GM21737 (cell line): ENCODE measurements around the gene PRKAG2.
"Not testable (repeated sequence)": the region's sequence is repeated elsewhere in the genome, so short reads cannot be mapped to it uniquely, and the experiment has no call there.

Experiments
- ATAC-seq: cut with Tn5 transposase; IDR thresholded peaks from one replicate; pipeline ENCODE4 v1.9.1; 2021; ENCODE audit warnings: mild to moderate bottlenecking, moderate library complexity; ENCODE audit not compliant: unreplicated experiment

The PRKAG2 gene

DNA sequence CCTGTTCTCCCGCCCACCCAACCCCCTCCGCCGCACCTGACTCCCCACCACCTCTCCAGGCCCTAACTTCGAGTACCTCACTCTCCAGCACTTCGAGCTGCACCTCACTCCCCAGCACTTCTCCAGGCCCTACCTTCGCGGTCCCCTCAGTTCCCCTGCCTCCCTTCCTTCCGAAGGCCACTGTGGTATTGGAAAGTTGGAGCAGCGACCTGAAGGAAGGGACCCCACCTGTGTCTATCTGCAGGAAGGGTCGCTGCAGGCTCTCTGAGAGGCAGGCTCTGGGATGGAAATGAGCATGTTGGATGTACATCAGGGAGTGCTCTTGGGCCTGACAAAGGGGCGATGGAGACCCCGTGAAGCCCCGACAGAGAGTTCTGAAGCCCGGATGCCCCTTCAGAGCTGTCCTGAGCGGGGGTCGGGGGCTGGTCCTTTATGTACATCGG is 122.2 kb downstream of the PRKAG2 start:
- no peak for ATAC-seq

DNA sequence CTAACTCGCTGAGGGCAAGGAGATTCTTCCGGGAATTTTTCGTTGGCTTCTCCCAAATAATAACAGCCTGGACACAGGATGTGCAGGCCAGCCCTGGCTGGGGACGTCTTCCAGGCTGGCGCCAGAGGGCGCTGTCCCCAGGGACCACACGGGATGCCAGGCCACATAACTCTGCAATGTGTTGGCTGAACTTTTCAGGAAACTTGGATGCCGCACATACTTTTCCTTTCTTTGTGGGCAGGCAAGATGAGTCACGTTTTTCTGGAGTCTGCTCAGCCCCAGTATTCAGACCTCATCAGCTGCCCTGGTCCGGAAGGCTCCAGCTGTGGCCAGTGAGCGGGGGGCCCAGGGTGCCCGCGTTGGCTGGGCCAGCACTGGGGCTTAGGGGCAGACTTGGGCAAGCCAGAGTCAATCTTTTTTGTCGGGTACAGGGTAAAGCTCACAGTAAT is 122.7 kb downstream of the PRKAG2 start:
- ATAC-seq = no peak

DNA sequence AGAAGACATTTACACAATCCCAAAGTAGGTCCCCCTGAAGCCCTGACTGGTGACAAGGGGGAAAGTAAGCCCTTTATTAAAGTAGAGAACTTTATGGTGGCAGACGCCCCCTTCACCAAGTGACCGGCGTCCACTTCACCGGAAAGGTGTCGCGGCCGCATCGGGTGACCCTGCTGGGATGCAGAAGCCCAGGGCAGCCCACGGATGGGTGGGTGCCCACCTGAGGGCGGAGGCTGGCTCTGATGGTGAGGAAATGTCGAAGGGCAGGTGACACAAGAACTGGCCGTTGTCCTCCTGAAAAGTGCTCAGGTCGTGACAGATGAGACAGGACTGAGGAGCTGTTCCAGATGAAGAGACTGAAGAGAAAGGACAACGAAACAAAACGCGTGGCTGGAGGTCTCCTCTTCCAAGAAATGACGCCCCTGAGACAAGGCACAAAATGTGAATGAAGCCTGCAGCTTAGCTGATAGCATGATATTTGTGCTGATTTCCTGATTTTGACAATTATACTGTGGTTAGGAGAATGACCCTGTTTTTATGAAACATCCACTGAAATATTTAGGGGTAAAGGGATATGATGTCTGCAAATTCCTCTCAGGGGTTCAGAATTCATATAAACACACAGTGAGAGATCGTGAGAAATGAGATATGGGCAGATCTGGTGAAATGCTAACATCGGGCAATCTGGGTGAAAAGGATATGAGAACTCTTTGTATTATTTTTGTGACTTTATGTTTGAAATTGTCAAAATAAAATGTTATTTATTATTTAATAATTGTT is 123.9 kb downstream of the PRKAG2 start:
- no peak for ATAC-seq

DNA sequence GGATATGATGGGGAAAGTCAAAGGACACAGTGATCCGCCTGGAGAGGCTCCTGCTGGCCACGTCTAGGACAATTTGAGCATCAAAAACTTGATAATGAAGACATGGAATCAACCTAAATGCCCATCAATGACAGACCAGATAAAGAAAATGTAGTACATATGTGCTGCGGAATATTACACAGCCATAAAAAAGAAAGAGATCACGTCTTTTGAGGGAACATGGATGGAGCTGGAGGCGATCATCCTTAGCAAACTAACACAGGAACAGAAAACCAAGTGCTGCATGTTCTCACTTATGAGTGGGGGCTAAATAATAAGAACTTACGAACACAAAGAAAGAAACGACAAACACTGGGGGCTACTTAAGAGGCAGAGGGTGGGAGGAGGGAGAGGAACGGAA is 124.9 kb downstream of the PRKAG2 start:
- ATAC-seq = no peak

DNA sequence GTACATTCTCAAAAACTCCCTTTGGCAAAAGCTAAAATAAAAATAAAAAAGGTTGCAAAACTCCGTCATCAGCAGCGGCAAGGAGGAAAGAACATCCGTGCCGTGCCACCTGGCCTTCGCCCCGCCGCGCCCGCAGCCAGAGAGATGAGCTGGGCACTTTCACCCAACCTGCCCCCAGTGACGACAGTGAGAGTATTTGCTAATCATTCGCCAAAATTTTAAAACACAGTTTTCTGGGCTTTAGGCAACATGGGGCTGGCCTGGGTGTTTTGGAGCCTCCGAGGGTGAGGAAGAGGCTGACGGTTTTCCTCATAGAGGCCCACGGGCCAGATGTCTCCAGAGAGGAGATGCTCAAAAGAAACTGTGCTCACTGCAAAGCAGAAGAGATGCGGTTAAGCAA is 128.2 kb downstream of the PRKAG2 start:
- no peak for ATAC-seq

DNA sequence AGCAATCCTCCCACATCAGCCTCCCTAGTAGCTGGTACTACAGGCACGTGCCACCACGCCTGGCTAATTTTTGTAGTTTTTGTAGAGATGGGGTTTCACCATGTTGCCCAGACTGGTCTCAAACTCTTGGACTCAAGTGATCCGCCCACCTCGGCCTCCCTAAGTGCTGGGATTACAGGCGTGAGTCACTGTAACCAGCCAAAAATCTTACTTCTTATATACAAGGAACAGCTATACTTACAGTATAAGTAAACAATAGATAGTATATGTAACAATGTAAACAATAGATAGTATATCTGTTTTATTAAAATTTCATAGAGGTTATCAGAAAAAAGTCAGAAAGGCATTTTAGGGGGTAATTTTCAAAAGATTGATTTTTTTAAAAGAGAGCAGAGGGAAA is 128.9 kb downstream of the PRKAG2 start:
- ATAC-seq = not testable (repeated sequence)

DNA sequence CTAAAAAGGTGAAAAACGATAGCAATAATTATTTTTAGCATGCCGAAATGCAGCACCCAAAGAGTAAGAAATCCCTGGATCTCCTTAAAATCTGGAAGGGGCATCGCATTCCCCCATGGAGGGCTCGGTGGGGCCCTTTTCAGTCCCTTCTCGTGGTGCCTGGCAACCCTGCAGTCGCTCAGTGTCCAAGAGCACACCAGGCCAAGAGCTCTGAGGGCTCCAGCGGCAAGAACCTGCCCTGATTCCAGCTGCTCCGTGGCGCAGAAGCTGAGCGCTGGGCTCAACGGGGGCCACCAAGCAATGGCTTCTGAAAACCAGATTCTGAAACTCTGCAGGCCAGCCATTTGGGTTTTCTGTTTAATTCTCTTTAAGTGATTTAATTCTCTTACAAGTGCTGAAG is 131.2 kb downstream of the PRKAG2 start:
- ATAC-seq = no peak

DNA sequence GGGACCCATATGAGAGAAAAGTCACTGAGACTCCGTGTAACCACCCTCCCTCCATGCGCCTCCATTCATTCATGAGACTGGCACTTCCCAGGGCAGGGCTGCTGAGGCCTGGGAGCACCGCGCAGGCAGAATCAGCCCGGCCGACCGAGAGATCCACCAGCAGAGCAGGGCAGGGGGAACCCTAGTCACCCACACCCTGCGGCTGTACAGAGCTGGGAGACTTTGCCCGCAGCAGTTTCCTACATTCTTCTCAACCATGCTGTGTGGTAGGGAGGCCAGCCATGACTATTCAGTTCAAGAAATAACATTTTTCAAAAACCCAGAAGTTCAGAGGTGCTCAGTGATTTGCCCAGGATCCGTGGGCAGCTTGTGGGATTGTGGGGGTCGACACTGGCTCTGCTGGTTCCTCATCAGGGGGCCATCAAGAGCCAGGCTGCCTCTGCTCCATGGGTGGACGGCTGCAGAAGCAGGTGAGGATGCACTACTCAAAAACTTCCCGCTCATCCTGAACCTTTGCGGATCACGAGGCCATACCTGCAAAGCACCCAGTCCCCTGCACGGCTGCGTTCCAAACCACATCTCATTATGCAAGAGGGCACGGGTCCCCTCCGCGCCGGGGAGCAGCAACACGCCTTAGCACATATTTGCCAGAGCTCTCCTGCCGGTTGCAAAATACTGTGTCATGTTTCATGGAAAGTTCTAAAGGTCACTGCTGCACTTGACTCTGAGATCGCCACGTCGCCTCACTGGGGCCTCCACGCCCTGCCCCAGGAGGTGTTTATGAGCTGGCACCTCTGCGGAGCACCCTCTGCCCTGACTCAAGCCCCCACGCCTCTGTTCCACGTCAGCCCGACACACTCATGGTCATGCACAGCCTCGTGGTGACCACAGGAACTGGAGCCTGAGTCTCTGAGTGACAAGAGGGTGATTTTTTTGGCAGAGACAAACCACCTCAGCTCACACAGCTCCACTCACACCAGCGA is 132.0 kb downstream of the PRKAG2 start:
- ATAC-seq = no peak

DNA sequence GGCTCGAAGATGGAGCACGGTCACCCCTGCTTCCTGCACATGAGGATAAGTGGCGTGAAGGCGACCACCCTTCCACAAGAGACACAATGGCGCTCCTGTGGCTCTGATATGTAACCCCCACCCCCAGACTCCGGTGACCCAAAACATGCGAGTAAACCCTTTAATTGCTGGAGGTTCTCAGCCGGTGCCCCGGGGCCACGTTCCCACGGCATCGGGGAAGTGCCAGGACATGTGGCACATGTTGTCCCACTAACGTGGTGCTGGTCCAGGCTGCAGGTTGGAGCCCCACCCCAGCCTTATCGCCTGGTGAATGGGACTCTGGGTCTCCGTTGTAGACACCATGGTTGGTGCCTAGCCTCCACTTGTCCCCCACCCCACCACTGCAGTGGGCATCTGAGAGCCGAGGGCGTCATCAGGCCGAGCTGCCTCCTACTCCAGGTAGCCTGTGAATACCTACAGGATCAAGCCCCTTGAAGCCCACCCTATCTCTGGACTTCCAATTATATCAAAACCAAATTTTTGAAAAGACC is 132.8 kb downstream of the PRKAG2 start:
- ATAC-seq = no peak

DNA sequence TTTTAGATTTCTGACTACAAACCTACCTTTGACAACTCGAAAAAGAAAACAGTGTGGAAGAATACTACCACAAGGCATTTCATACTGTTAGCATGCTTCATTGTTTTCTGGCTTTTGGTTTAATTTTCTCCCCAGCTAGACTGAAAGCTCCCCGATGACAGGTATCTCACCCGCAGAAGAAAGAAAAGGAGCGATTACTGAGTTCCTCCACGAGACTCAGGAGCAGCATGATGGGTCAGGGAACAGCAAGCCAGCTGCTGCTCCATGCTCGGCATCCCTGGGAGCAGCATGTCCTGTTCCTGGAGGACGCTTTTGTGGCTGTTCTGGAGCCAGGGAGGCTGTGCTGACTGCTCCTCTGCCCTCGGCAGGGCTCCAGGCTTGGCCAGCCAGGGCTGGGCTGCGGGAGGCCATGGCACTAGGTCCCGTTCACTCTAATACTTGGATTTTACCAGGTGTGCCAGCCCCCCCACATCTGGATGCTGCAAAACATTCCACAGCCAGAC is 133.4 kb downstream of the PRKAG2 start:
- no peak for ATAC-seq

DNA sequence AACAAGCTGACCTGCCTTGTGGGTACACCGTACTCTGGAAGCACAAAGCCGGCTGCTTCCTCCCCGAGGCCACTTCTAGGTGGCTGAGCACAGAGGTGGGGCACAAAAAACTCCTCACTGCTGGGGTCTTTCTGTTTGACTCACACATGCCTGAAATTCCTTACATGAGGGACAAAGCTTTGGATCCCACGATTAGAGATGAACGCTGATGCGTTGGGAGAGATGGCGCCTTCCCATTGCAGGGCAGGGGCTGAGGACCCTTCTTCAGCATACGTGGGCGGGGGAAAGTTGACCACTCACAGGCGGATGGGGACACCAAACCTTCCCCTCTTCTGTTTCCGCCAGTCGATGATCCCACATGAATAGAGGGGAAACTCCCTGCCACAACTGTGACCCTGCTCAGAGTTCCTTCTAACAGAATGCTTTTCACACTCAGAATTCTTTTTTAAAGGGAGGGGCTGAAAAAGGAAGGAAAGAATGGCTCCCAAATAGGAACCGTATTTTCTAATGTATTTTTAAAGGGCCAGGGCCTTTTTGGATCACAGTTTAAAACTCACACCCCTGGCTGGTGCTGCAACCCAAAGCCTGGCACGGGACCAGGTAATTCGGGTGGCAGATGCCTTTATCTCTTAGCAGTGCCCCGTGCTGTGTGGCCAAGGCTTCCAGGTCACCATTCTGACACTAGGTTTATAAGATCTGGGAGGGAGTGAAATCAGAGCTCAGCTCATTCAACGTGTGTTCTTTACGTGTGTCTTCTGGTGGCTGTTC is 134.0 kb downstream of the PRKAG2 start:
- ATAC-seq = no peak

DNA sequence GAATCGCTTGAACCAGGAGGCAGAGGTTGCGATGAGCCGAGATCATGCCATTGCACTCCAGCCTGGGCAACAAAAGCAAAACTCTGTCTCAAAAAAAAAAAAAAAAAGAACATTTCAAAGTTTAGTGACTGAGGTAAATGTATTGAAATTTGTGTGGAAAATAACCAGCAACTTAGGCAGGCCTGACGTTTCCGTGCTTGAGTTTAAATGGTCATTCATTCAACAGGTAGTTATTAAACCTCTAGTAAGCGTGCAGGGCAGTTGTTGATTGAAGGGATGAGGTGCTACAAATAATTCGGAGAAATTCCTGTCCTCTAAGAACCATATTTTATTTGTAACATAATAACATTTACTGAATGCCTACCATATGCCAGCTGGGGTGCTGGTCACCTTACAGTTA is 135.3 kb downstream of the PRKAG2 start:
- ATAC-seq = no peak

DNA sequence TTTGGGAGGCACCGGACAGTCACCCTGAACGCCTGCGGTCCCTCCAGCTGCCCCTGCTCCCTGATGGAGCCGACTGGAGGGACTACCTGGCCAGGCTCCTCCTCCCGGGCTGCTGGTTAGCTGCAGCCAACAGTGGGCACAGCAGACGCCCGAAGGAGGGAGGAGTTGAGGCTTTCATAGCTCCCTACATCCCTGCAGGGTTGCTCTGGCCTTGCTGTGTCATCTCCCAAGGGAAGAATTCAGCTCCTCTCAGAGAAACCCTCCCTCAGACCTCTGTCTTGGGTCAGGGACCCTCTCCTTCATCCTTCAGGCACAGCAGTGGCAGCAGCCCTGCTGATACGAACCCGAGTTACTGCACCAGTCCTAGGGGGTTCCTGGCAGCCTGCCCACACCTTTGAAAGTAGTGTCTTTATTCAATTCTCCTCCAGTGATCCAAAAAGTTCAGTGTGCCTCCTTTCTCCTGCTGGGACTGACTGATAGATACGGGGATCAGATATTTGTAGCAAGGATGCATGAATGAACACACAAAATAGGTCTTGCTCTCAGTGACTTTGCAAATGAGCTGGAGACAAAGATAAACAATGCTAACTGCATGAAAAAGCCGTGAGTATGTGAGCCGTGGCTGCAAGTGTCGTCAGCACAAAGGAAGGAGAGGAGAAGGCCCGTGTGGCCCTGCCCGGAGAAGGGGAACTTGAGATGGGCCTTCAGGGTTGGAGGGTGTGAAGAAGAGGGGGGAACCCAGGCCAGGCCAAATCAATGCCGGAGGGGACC is 136.6 kb downstream of the PRKAG2 start:
- no peak for ATAC-seq

DNA sequence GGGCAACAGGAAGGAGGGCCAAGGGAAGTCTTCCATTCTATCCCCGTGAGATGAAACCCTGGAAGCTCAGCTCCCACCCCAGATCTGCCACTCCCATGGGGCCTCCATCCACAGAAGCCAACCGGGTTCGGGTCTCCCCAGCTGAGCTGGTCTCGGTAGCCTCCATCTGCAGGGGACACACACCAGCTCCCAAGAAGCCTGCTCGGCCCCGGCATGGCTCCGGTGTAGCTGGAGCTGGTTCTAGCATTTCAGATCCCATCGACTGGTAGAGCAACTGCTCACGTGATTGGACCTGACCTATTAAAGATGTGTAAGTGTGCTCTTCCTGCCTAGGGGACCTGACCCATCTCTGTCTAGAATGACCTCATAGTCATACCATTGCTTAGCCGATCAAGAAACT is 138.0 kb downstream of the PRKAG2 start:
- ATAC-seq = no peak

DNA sequence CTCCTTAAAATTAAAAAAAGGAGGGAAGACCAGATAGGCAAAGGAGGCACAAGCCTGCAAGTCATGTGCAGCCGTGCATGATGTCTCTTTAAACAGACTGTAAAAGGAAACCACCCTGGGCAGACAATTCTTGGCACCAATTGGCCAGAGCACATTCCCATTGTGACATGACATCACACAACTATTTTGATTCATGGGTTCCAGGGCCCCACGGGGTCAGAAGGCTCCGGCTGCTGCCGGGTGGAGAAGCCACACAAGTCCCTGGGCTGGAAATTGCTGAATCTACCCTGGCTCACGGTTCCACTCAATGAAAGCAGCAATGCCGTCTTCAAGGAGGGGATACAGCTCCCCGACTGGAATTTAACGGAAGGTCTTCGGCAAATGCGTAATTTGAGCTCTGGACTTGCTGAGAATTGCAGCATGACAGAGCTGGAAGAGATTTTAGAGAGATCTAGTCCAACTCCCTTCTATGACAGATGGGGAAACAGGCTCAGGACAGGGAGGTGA is 140.5 kb downstream of the PRKAG2 start:
- ATAC-seq = no peak

DNA sequence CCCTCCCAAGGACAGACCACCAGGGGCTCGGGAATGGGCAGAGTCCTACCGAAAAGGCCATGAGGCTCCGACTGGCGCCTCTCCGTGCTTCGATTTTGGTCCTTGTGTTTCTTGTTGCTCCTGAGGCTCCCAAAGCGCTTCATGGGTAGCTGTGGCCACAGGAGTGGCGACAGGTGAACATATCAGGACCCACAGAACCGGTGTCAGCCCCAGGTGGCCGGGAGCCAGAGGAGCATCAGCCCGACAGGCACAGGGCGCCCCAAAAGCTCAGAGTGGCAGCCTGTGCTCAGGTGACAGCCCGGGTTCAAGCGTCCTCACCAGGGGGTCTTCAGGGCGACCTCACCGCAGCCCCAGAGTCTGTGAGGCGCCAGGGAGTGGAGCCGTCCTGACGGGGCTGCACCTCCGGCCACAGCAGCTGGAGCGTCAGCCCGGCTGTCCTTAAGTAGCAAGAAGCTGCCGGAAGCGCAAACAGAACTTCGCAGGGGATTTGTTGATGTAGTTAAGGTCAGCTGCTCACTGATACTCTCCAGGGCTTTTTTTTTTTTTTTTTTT is 141.0 kb downstream of the PRKAG2 start:
- no peak for ATAC-seq

DNA sequence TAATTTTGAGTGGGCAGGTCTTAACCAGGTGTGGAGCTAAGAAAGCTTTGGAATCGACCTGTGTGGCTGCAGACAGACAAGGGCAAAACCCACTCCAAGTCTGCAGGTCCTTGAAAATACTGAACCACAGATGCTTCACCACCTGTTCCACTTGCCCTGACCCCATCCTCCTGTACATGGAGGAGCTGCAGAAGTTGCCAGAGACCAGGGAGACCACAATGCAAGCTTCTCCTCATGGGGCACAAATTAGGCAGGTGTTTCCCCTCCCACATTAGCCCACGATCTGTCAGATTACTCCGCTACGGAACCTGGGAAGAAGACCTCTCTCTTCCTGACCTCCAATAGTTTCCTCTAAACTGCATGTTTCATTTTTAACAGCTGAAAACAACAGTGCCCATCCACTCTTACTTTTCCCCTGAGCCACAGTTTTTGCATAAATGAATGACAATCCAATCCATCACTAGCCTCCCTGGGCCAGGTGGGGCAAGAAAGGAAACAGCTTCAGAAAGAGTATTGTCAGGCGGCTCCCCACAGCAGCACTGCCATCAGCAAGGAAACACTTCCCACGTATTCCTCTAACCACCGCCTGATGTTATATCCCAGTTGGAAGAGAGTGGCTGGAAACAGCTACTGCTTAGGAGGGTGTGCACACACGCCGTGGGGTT is 141.6 kb downstream of the PRKAG2 start:
- no peak for ATAC-seq

DNA sequence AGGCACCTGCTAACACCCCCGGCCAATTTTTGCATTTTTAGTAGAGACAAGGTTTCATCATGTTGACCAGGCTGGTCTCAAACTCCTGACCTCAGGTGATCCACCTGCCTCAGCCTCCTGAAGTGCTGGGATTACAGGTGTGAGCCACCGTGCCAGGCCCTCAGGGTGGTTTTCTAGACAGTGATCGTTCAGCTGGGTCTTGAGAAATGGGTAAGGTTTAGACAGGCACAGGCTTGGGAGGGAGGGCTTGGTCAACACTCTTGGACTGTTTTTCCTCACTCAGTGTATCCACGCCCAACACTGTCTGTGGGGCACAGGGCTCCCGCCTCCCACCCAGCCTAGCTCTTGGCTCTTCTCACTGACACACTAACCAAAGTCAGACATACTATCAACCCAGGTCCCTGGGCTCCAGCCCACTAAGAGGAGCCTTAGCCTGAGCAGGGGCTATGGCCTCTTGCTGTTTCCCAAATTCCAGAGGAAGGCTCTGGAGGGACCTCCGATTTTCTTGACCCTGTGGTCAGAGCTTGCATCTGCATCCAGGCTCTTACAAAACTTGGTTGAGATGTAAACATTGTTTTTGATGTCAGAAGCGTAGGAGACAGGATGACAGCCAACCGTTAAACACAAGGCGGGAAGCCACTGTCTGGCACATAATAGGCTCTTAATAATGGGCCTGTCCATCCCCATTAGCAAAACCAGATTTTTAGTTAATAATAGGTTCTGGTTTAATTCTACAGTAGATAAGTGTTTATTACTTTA is 143.9 kb downstream of the PRKAG2 start:
- no peak for ATAC-seq
